Karpas-422 (cell line): ENCODE data around the gene TBC1D30. TPM values are rescaled to one million over a fixed set of nuclear protein-coding genes. Genes with fewer than 3 reads are reported as not detected.

ENCODE experiments used
- total RNA-seq: library from RNA; depleted of rRNA; stranded (reverse); fragments of >200 nt; shearing (Covaris generic); gene quantifications from 2 replicates; pipeline ENCODE4 v1.2.3, GENCODE V29; 2014; ENCODE audit warnings: low replicate concordance; rRNA removed

The TBC1D30 gene
- total RNA-seq, 1 experiment from 2014 or later = 7.1 TPM

Other genes with a start within 250 kb of the TBC1D30 start
- gene RASSF3, start 214.2 kb upstream of the TBC1D30 start, total RNA-seq = 21.5 and 27.4 TPM in 2 replicates
- 25.2 and 49.5 TPM in 2 replicates for gene GNS, start 65.2 kb upstream of the TBC1D30 start, total RNA-seq